GM12878 (cell line): ENCODE measurements around the gene ABHD18. TPM values are rescaled to one million over a fixed set of nuclear protein-coding genes. Genes with fewer than 3 reads are reported as not detected.

ENCODE experiments used
- ATAC-seq: fragments of 200-7000 bp; cut with Tn5 transposase; 3 replicates; pipeline ENCODE4 v1.9.1; 2020; ENCODE audit warnings: mild to moderate bottlenecking, moderate library complexity
- BruUV-seq: library from RNA; stranded (reverse); fragments of 400-500 nt; replicated peaks from 2 replicates; lab custom pipeline; 2021; lab: Mats Ljungman, UMichigan
- CTCF ChIA-PET: fragments of 300-600 bp; sonication (Branson Sonifier 250); formaldehyde crosslinking; extraction: SDS; loops from one replicate; lab custom pipeline; 2021; ENCODE audit warnings: inconsistent platforms; lab: Yijun Ruan, JAX
- POLR2A ChIA-PET: fragments of 350-600 bp; formaldehyde crosslinking; extraction: SDS; loops from one replicate; lab custom pipeline; 2021; ENCODE audit warnings: inconsistent platforms; lab: Charles Lee
- RAD21 ChIA-PET: fragments of 300-600 bp; sonication (Branson Sonifier 250); formaldehyde crosslinking; loops from one replicate; lab custom pipeline; 2023; ENCODE audit warnings: antibody characterized with exemption; ENCODE audit not compliant: unreplicated experiment; lab: Charles Lee
- SMC1A ChIA-PET: fragments of 300-600 bp; sonication (Branson Sonifier 250); formaldehyde crosslinking; loops from one replicate; lab custom pipeline; 2023; ENCODE audit not compliant: unreplicated experiment, uncharacterized antibody; lab: Charles Lee
- DNase-seq: peaks from one replicate; pipeline ENCODE4 v3.0.0-alpha.2; 2011; ENCODE audit warnings: low read depth, low spot score
- FAIRE-seq: peaks from 3 replicates; lab custom pipeline; 2011; peaks lifted over from hg19 to GRCh38; lab: Jason Lieb, UNC
- H2AFZ ChIP-seq: 2 replicates; pipeline ENCODE4 v1.6.0; 2011; ENCODE audit warnings: low read depth, low read length, control low read depth; ENCODE audit not compliant: control insufficient read depth
- H3K27ac ChIP-seq: 2 replicates; pipeline ENCODE4 v1.5.1; 2011; ENCODE audit warnings: control low read depth; ENCODE audit not compliant: control insufficient read depth, insufficient read depth
- H3K27me3 ChIP-seq, 2 experiments: replicated peaks in 1 of 2; 2 replicates each; pipeline versions ENCODE4 v1.6.0 to v1.6.1; 2011; ENCODE audit warnings: low read length in 1 of 2; ENCODE audit not compliant: control insufficient read depth in 2 of 2, insufficient read depth in 2 of 2
- H3K36me3 ChIP-seq, 2 experiments: 2 replicates each; pipeline ENCODE4 v1.5.1; 2011; ENCODE audit warnings: low read length in 1 of 2; ENCODE audit not compliant: control insufficient read depth in 2 of 2, insufficient read depth in 2 of 2
- H3K4me1 ChIP-seq: 2 replicates; pipeline ENCODE4 v1.6.1; 2011; ENCODE audit warnings: mild to moderate bottlenecking, low read length, moderate library complexity, mixed read lengths; ENCODE audit not compliant: control insufficient read depth, insufficient read depth
- H3K4me2 ChIP-seq: 2 replicates; pipeline ENCODE4 v1.6.0; 2011; ENCODE audit warnings: control low read depth; ENCODE audit not compliant: control insufficient read depth, insufficient read depth
- H3K4me3 ChIP-seq: fragments of 200-600 bp; sonication (generic); 2 replicates; pipeline ENCODE4 v1.5.1; 2016
- H3K79me2 ChIP-seq: 2 replicates; pipeline ENCODE4 v1.6.0; 2011; ENCODE audit warnings: low read length; ENCODE audit not compliant: control insufficient read depth, insufficient read depth
- H3K9ac ChIP-seq: 2 replicates; pipeline ENCODE4 v1.8.0; 2011; ENCODE audit warnings: low read length, control low read depth, mixed read lengths; ENCODE audit not compliant: control insufficient read depth, insufficient read depth
- H3K9me3 ChIP-seq: replicated peaks from 3 replicates; pipeline ENCODE4 v1.5.1; 2011; ENCODE audit warnings: mild to moderate bottlenecking, low read length; ENCODE audit not compliant: control insufficient read depth, insufficient read depth
- H4K20me1 ChIP-seq: 2 replicates; pipeline ENCODE4 v1.6.0; 2011; ENCODE audit not compliant: control insufficient read depth, insufficient read depth
- HDGF ChIP-seq: fragments of 450-650 bp; IDR thresholded peaks from 2 replicates; pipeline ENCODE4 v1.6.1; 2016; ENCODE audit warnings: antibody characterized with exemption
- NFXL1 ChIP-seq: fragments of 450-650 bp; IDR thresholded peaks from 2 replicates; pipeline ENCODE4 v1.6.1; 2017; ENCODE audit warnings: antibody characterized with exemption, mild to moderate bottlenecking, borderline replicate concordance
- NFYA ChIP-seq: IDR thresholded peaks from 2 replicates; pipeline ENCODE4 v1.6.1; 2011; ENCODE audit warnings: low read depth, mild to moderate bottlenecking, low read length, improper control_type of control experiment, borderline replicate concordance
- PAX8 ChIP-seq: fragments of 450-650 bp; IDR thresholded peaks from 2 replicates; pipeline ENCODE4 v1.6.1; 2017; ENCODE audit warnings: mild to moderate bottlenecking, moderate library complexity
- SPI1 ChIP-seq: IDR thresholded peaks from 2 replicates; pipeline ENCODE4 v1.6.1; 2011; ENCODE audit warnings: low read depth, mild to moderate bottlenecking, low read length, moderate library complexity, borderline replicate concordance; ENCODE audit not compliant: insufficient read depth
- TARDBP ChIP-seq: IDR thresholded peaks from 2 replicates; pipeline ENCODE4 v1.6.1; 2016; ENCODE audit warnings: borderline replicate concordance
- TCF7 ChIP-seq: IDR thresholded peaks from 2 replicates; pipeline ENCODE4 v1.6.1; 2014; ENCODE audit warnings: antibody characterized with exemption, borderline replicate concordance
- WGBS: methylation state at CpG from one replicate; pipeline ENCODE4 v1.1.6; 2016; ENCODE audit warnings: low lambda C conversion rate; ENCODE audit not compliant: insufficient replicate concordance, insufficient coverage; ENCODE audit errors: missing lambda C conversion rate; 5-methylcytosine and 5-hydroxymethylcytosine counted together
- in situ Hi-C: fragments of 300-500 bp; cut with MboI; formaldehyde crosslinking; loops from 9 replicates; pipeline ENCODE4 v1.14.3; 2018; ENCODE audit warnings: mixed read lengths
- intact Hi-C: fragments of 100-400 bp; cut with micrococcal nuclease; formaldehyde crosslinking; loops from one replicate; pipeline ENCODE4 v1.14.2; 2022; ENCODE audit not compliant: unreplicated experiment
- polyA plus RNA-seq, 11 experiments: library from polyadenylated mRNA; depleted of rRNA in 4 of 11; unstranded in 6 of 11; stranded (reverse) in 5 of 11; fragments of >200 nt; fragmentation: Nextera tagmentation in 4 of 11; fragmentation: Illumina TruSeq in 1 of 11; extraction: Ambion mirVana in 4 of 11; extraction: Trizol in 1 of 11; gene quantifications; 1 replicate in 1 of 11; 2 replicates in 10 of 11; pipeline versions ENCODE4 v1.2.1 to v1.2.3, GENCODE V29; 2011 to 2016; ENCODE audit warnings: inconsistent platforms in 2 of 11, missing spikeins in 2 of 11, low read depth in 1 of 11
- total RNA-seq, 4 experiments: library from RNA; depleted of rRNA in 3 of 4; stranded (reverse); fragments of >200 nt in 3 of 4; fragmentation: Illumina TruSeq in 1 of 4; extraction: Trizol in 1 of 4; gene quantifications; 2 replicates each; pipeline versions ENCODE4 v1.2.1 to v1.2.3, GENCODE V29; 2013 to 2021
- TF ChIP-seq, protein P1 (sequence below): fragments of 450-650 bp; IDR thresholded peaks from 2 replicates; pipeline ENCODE4 v1.6.1; 2016; ENCODE audit warnings: mild to moderate bottlenecking
- TF ChIP-seq, protein P2 (sequence below): fragments of 450-650 bp; IDR thresholded peaks from 2 replicates; pipeline ENCODE4 v1.6.1; 2017; ENCODE audit warnings: mild to moderate bottlenecking, low read depth, inconsistent platforms; ENCODE audit not compliant: poor library complexity, severe bottlenecking

The ABHD18 gene
- total and polyA plus RNA-seq, 10 of the 15 experiments (the other 5 are each of a cell fraction or from before 2014, with no cell fraction given): 3.4 to 13.5 (median 9.6) TPM

DNA sequence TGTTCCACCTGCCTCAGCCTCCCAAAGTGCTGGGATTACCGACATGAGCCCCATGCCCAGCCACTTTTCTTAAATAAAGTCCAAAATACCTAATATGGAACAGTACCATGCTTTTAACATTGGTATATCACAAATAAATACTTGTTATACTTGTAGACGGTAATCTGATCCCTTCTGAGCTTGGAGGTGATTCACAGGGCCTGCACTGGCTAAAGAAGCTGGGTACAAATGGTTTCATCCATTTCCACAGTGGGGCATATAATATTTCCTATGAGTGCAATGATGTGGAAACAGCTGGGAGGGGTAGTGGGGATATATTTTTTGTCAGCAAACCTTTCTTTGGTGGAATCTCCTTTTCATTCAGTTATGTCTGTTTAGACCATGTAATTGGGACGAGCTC is 48.7 kb upstream of the ABHD18 start:
- RAD21 ChIA-PET: no interaction called here
- Histone ChIP-seq H3K4me1 (no peaks in the 10 kb centered on the region), H3K79me2 (no peaks in the 10 kb centered on the region), H3K27ac (no peak overlapping the region), H3K9ac (no peak overlapping the region), H4K20me1 (no peaks in the 10 kb centered on the region), H2AFZ (no peak overlapping the region), H3K27me3 (no peaks in the 10 kb centered on the region), H3K9me3 (no peaks in the 10 kb centered on the region), H3K36me3 (peaks cover 0 to 8% of the 10 kb centered on the region in 2 experiments; a peak in 2 of 4 replicates), H3K4me3 (no peak overlapping the region), H3K4me2 (no peak overlapping the region)
- no peak for FAIRE-seq
- intact Hi-C loops (no loop called here), in situ Hi-C loops (no loop called here)
- CTCF ChIA-PET: interaction anchor here (0.5 to 2.1 kb wide), 3 partner anchors 25 to 310 kb away, joined by 3 to 6 read pairs (median 3); partner anchors contain the start of genes ABHD18 and MFSD8
- 86% methylated on average over 3 of the region's 3 CpGs for WGBS
- no peak for TF ChIP-seq NFXL1
- TF ChIP-seq HDGF: no peak
- TF ChIP-seq, protein P1, sequence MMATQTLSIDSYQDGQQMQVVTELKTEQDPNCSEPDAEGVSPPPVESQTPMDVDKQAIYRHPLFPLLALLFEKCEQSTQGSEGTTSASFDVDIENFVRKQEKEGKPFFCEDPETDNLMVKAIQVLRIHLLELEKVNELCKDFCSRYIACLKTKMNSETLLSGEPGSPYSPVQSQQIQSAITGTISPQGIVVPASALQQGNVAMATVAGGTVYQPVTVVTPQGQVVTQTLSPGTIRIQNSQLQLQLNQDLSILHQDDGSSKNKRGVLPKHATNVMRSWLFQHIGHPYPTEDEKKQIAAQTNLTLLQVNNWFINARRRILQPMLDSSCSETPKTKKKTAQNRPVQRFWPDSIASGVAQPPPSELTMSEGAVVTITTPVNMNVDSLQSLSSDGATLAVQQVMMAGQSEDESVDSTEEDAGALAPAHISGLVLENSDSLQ: no peak
- no peak for TF ChIP-seq SPI1
- TF ChIP-seq PAX8: no peak
- TF ChIP-seq, protein P2, sequence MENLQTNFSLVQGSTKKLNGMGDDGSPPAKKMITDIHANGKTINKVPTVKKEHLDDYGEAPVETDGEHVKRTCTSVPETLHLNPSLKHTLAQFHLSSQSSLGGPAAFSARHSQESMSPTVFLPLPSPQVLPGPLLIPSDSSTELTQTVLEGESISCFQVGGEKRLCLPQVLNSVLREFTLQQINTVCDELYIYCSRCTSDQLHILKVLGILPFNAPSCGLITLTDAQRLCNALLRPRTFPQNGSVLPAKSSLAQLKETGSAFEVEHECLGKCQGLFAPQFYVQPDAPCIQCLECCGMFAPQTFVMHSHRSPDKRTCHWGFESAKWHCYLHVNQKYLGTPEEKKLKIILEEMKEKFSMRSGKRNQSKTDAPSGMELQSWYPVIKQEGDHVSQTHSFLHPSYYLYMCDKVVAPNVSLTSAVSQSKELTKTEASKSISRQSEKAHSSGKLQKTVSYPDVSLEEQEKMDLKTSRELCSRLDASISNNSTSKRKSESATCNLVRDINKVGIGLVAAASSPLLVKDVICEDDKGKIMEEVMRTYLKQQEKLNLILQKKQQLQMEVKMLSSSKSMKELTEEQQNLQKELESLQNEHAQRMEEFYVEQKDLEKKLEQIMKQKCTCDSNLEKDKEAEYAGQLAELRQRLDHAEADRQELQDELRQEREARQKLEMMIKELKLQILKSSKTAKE: no peak
- TF ChIP-seq NFYA: no peak
- no peak for TF ChIP-seq TARDBP
- TF ChIP-seq TCF7: no peak
- no peak for ATAC-seq
- DNase-seq: no peak
- BruUV-seq: no TSS peak
- POLR2A ChIA-PET: interaction anchor here (1.7 kb wide), 1 partner anchor 29 kb away, joined by 4 read pairs; no protein-coding TSS in a partner anchor
- SMC1A ChIA-PET: interaction anchor here (1.2 to 1.4 kb wide), 4 partner anchors 9 to 32 kb away, joined by 3 to 5 read pairs (median 4); no protein-coding TSS in a partner anchor
